Stimulated activated CD4-positive, alpha-beta T cell treated with anti-CD3 and anti-CD28 coated beads, Interleukin-1b, Interleukin-23, amount 100 ng/mL, for 1 hour (primary cell): ENCODE measurements around the gene CD101.
A peak's percentile ranks its signal among the peaks of the same experiment; 100 is the strongest.

Experiments used
- DNase-seq, 2 donors: peaks; one replicate each; pipeline ENCODE4 v3.0.0-alpha.2; 2020; ENCODE audit warnings: low read depth in 2 of 2

Gene CD101

GRCh38 chr1:116984406-116985160, 17.0 kb upstream of the CD101 start:
- no peak for DNase-seq

- DNase-seq, result peak in 1 of 2 donors; percentile 13
Observed at GRCh38 chr1:116986421-116987255, 14.9 kb upstream of the CD101 start.

- DNase-seq, result peak; percentile 29 to 39
Observed at GRCh38 chr1:116987256-116987555, 14.4 kb upstream of the CD101 start.

GRCh38 chr1:116988248-116988647, 13.3 kb upstream of the CD101 start:
- DNase-seq, result no peak

- no peak for DNase-seq
Observed at GRCh38 chr1:116988908-116989307, 12.7 kb upstream of the CD101 start.

GRCh38 chr1:116989835-116990234, 11.7 kb upstream of the CD101 start:
- no peak for DNase-seq

GRCh38 chr1:116990612-116991151, 10.9 kb upstream of the CD101 start:
- DNase-seq, result no peak

- DNase-seq, result no peak
Observed at GRCh38 chr1:116991171-116991845, 10.3 kb upstream of the CD101 start.

- no peak for DNase-seq
Observed at GRCh38 chr1:116991918-116992317, 9.6 kb upstream of the CD101 start.

- no peak for DNase-seq
Observed at GRCh38 chr1:116993286-116993685, 8.3 kb upstream of the CD101 start.

GRCh38 chr1:116994411-116994810, 7.1 kb upstream of the CD101 start:
- DNase-seq, result no peak

- DNase-seq, result no peak
Observed at GRCh38 chr1:116997066-116997465, 4.5 kb upstream of the CD101 start.

GRCh38 chr1:116997636-116998035, 3.9 kb upstream of the CD101 start:
- DNase-seq, result no peak

GRCh38 chr1:116999596-116999995, 2.0 kb upstream of the CD101 start:
- DNase-seq, result no peak

- DNase-seq, result no peak
Observed at GRCh38 chr1:117000142-117000541, 1.4 kb upstream of the CD101 start.

- no peak for DNase-seq
Observed at GRCh38 chr1:117003223-117003875, 1.8 kb downstream of the CD101 start.

- DNase-seq, result no peak
Observed at GRCh38 chr1:117007719-117008013, 6.1 kb downstream of the CD101 start.

GRCh38 chr1:117008656-117009055, 7.1 kb downstream of the CD101 start:
- no peak for DNase-seq

GRCh38 chr1:117009132-117009531, 7.6 kb downstream of the CD101 start:
- DNase-seq, result no peak

GRCh38 chr1:117010310-117010969, 8.9 kb downstream of the CD101 start:
- no peak for DNase-seq

GRCh38 chr1:117011334-117011733, 9.8 kb downstream of the CD101 start:
- DNase-seq, result no peak
